HG02943 (cell line): ENCODE measurements around the gene AMZ2.
"Not testable (repeated sequence)": the region's sequence is repeated elsewhere in the genome, so short reads cannot be mapped to it uniquely, and the experiment has no call there.

Experiments
- ATAC-seq: cut with Tn5 transposase; IDR thresholded peaks from one replicate; pipeline ENCODE4 v1.9.1; 2021; ENCODE audit warnings: mild to moderate bottlenecking, low read depth, moderate library complexity; ENCODE audit not compliant: unreplicated experiment

The AMZ2 gene, protein sequence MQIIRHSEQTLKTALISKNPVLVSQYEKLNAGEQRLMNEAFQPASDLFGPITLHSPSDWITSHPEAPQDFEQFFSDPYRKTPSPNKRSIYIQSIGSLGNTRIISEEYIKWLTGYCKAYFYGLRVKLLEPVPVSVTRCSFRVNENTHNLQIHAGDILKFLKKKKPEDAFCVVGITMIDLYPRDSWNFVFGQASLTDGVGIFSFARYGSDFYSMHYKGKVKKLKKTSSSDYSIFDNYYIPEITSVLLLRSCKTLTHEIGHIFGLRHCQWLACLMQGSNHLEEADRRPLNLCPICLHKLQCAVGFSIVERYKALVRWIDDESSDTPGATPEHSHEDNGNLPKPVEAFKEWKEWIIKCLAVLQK

DNA sequence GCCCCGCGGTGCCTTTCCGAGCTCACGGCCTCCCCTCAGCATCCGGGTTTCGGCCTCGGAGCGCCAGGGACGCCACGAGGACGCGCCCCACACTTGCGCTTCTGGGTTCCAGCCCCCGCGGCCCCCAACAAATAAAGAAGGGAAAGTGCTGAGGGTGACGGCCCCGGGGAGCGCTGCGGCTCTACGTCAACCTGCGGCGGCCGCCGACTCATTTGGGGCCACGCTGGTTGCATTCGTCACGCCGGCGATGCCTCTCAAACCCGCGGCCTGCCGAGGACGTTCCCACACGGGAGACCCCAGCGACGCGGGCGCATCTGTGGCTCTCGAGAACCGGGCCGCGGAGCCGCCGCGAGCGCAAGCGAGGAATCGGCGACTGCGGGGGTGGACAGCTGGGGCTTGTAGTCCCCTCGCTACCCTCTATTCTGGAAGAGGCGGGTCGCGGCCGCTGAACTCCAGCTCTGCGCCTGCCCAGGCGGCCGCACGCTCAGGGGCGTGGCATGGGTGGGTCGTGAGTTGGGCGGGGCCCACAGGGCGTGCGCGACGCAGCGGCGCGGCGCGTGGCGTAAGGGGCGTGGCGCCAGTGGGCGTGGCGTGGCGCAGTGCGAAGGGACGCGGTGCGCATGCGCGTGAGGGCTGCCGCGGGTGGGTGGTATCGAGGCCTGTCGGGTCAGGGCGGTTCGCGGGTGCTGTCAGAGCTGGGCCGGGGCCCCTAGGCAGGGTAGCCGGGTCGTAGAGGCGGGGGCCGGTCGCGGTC lies at the start of gene AMZ2:
Gene AMZ2 (plus strand): TSS at position 599 of the 754 bp plus-strand sequence. CDS start 2,145 bp downstream, outside the sequence.
- peak; percentile 92 for ATAC-seq

DNA sequence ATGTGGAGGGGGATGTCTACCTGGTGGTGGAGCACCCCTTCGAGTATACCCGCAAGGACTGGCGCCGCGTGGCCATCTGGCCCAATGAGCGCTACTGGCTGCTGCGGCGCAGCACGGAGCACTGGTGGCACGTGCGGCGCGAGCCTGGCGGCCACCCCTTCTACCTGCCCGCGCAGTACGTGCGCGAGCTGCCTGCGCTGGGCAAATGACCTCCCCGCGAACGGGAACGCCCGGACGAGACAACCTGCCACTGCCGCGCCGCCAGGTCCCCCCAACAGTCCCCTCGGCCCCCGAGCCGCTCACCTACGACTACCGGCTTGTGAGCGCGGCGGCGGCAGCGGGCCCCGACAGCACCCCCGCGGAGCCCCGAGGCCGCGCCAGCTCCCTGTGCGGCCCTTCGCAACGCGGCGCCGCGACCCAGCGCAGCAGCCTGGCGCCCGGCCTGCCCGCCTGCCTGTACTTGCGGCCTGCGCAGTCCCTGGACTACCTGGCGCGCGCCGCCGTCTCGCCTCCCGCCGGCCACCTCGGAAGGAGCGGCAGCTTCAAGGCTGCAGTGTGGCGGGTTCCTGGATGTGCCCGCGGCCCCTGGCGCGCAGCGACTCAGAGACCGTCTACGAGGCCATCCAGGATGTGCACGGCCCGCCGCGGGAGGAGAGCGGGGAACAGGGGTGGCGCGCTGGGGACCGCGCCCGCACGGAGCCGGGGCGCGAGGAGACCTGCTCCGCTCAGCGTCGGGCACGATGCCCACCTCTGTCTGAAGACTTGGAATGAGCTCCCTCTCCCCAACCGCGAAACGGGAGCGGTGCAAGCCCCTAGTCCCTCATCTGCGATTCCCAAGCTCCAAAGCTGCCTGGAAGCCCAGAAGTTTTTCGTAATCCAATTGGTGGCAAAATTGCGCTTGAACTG lies 48.7 kb upstream of the AMZ2 start:
- ATAC-seq, result no peak

DNA sequence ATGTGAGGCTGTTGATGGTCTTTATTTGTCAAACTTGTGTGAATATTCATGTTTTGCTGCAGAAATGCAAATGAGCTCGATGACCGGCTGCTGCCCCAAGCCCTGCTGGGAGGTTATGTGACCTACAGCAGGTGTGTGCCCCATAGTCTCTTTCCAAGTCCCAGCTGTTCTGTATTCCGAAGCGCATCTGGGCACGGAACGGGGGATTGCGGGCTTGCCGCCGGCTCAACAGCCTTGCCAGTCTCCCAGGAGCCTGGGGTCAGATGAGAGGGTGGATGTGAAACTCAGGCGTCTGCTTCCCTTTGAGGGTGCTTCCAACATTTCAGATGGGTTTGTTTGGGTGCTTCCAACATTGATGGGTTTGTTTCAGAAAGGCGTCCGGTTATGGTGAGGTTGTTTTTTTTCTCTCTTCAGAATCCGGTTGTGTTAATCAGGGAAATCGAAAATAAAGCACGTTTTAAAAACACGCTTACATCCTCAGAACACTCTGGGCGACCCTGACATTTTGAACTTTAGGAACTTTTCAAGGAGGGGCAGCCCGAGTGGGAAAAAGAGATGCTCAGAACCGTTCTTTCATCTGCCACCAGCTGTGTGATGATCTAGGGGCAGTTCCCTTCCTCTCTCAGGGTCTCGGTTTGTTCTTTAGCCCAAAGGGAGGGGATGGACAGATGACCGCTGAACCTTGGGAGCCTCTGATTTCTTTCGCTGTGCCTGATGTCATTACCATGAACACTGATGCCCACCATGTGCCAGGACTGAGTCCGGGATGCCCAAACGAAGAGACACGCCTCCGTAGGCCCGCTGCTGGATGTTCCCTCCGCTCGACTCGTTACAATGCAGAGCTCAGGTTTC lies 47.8 kb upstream of the AMZ2 start:
- no peak for ATAC-seq

DNA sequence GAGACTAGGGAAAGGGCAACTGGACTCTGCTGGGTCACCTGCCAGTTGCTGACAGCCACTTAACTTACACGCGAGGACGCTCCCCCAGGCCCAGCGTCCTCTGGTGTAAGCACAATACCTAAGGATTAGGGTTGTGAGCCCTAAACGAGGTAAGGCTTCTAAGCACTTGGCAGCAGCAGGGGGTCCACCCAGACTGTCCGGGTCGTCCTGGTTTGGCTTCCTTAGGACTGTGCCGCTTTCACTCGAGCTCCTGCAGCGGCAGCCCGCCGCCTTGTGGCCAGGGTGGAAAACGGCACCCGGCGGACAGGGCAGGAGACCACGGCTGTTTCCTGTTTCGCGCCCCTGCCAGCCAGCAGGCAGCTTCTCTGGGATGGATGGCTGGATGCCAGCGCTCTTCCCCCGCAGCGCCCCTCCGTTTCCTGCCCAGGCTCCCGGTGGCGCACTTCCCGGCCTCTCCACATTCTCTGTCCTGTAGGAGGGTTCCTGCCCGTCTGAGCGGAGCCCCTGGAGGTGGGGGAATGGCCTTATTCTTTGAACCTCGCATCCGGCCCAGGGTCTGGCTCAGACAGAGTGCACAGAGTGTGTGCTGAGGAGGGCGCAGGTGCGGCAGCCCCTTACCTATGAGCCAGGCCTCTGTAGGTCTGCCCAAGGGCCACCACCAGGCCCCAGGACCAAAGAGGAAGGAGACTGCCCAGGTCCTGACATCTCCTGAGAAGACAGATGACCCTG lies 47.0 kb upstream of the AMZ2 start:
- ATAC-seq, result no peak

DNA sequence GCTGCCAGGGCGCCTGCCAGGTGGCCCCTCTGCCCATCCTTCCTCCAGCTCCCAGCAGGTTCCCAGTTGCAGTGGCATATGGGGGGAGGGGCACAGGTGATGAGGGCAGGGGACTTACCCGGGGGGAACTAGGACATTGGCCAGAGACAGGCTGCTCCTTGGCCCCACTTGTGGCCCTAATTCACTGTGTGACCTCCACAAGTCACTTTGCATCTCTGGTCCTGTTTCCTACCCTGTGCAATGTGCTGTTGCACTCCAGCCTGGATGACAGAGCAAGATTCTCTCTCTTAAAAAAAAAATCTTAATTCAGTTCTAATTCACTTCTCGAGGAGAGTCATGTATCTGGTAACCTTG lies 46.4 kb upstream of the AMZ2 start:
- not testable (repeated sequence) for ATAC-seq

DNA sequence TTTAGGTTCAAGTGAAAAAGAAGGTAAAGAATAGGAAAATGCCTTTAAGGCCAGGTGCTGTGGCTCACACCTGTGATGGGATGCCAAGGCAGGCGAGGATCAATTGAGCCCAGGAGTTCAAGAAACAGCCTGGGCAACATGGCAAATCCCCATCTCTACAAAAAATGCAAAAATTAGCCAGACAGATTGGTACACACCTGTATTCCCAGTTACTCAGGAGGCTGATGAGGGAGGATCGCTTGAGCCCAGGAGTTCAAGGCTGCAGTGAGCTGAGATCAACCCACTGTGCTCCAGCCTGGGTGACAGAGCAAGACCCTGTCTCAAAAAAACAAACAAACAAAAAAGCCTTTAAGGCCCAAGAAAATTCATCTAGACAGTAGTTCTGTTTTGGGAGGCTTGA lies 45.5 kb upstream of the AMZ2 start:
- ATAC-seq, result not testable (repeated sequence)

DNA sequence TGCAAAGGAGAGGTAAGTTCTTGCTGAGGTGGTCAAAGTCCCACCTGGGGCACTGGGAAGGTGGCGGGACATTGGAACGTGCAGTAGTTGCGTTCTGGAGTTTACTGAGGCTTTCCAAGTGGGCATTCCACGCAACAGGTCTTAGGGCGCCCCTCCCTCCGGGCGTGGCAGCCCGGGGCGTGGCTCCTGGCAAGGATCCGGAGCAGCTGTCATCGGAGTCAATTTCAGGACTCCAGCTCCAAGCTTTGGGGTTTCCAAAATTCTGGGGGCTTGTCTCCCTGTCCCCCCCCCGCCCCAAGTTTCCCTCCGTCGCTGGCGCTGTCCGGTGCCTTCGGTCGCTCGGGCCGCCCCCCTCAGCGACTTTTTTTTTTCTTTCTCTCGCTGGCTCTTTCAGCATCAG lies 43.1 kb upstream of the AMZ2 start:
- ATAC-seq, result no peak

DNA sequence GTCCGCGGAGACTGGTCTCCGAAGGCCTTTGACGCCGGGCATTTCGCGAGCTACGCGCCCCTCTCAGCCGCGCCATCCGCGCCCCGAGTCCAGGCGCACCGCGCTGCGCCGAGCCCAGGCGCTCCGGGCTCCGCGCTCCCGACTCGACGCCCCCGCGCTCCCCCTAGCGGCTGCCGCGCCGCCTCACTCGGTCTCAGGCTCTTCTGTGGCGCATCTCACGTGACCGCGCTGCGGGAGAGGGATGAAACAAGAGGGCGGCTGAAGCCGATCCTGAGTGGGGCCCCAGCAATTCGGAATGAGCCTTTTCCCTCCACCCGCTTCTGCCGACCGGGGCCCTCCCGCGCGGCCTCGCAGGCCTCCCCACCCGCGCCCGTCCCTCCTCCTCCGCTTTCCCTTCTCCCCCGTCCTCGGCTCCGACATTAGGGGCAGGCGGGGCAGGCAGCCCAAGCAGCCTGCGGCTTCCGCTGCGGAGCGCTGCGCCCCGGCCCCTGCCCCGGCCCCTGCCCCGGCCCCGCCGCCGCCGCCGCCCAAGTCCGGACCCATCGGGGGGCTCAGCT lies 42.5 kb upstream of the AMZ2 start:
- peak; percentile 79 for ATAC-seq

DNA sequence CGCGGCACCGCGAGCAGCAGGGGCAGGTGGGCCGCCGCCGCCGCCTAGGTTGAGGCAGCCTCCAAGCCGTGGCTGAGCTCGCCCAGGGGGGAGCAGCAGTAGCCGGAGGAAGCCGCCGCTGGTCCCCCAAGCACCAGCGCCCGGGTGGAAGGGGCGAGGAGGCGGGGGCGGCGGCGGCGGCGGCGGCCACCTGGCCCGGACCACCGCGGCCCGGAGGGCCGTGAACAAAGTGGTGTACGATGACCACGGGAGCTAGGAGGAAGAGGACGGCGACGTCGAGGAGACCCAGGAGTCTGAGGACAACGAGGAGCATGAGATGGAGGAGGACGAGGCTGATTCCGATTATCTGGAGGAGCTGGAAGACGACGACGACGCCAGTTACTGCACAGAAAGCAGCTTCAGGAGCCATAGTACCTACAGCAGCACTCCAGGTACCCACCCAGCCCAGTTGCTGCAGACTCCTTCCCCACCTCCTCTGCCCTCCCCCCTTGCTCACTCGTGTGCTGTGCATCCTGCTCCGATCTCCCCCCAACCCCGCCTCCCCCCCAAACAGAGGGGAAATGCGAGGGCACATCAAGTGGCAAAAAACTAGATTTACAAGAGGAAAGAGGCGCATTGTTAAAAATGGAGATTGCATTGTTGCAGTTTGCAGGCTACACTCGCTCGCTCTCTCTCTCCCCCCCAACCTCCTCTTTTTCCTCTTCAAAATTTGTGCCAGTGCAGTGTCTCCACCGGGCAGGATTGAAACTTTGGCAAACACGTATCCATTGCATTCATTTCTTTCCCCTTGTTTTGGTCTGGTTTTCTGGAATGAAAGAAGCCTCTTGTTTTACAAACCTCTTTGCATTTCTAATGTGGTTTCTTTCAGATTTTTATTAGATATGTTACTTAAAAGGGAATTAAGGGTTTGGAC lies 41.8 kb upstream of the AMZ2 start:
- peak; percentile 37 for ATAC-seq

DNA sequence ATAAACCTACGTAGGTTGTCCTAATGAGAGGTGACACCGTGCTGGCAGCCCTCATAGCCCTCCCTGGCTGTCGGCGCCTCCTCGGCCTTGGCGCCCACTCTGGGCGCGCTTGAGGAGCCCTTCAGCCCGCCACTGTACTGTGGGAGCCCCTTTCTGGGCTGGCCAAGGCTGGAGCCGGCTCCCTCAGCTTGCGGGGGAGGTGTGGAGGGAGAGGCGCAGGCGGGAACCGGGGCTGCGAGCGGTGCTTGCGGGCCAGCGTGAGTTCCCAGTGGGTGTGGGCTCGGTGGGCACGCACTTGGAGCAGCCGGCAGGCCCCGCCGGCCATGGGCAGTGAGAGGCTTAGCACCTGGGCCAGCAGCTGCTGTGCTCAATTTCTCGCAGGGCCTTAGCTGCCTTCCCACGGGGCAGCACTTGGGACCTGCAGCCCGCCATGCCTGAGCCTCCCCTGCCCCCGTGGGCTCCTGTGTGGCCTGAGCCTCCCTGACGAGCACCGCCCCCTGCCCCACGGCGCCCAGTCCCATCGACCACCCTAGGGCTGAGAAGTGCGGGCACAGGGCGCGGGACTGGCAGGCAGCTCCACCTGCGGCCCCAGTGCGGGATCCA lies 40.1 kb upstream of the AMZ2 start:
- ATAC-seq, result no peak

DNA sequence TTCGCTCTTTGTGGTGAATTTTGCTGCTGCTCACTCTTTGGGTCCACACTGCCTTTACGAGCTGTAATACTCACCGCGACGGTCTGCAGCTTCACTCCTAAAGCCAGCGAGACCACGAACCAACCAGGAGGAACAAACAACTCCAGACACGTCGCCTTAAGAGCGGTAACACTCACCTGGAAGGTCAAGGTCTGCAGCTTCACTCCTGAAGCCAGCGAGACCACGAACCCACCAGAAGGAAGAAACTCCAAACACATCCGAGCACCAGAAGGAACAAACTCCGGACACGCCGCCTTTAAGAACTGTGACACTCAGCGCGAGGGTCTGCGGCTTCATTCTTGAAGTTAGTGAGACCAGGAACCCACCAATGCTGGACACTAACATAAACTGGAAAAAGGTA lies 39.2 kb upstream of the AMZ2 start:
- not testable (repeated sequence) for ATAC-seq

DNA sequence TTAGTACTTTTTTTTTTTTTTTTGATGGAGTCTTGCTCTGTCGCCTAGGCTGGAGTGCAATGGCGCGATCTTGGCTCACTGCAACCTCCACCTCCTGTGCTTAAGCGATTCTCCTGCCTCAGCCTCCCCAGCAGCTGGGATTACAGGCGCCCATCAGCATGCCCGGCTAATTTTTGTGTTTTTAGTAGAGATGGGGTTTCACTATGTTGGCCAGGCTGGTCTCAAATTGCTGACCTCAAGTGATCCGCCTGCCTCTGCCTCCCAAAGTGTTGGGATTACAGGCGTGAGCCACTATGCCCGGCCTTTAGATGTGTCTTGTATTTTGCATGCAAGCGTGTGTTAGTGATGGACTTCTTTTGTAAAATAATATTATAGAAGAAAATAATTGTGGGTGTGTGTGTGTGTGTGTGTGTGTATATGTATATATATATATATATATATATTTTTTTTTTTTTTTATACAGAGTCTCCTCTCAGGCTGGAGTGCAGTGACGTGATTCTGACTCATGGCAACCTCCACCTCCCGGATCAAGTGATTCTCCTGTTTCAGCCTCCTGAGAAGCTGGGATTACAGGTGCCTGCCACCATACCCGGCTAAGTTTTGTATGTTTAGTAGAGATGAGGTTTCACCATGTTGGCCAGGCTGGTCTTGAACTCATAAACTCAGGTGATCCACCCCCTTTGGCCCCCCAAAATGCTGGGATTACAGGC lies 38.5 kb upstream of the AMZ2 start:
- not testable (repeated sequence) for ATAC-seq

DNA sequence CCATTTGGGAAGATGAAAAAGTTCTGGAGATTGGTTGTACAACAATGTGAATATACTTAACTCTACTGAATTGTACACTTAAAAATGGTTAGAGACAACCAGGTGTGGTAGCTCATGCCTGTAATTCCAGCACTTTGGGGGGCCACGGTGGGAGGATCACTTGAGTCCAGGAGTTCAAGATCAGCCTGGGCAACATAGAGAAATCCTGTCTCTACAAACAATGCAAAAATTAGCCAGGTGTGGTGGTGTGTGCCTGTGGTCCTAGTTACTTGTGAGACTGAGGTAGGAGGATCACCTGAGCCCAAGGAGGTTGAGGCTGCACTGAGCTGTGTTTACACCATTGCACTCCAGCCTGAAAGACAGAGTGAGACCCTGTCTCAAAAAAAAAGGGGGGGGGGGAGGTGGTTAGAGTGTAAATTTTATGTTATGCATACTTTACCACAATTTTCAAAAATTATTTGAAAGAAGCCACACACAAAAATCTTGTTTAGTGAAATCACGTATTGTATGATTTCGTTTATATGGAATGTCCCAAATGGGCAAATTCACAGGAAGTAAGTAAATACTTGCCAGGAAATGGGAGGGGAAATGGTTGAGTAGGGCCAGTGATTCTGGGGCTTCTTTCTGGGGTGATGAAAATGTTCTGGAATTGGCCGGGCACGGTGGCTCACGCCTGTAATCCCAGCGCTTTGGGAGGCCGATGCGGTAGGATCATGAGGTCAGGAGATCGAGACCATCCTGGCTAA lies 37.1 kb upstream of the AMZ2 start:
- no peak for ATAC-seq

DNA sequence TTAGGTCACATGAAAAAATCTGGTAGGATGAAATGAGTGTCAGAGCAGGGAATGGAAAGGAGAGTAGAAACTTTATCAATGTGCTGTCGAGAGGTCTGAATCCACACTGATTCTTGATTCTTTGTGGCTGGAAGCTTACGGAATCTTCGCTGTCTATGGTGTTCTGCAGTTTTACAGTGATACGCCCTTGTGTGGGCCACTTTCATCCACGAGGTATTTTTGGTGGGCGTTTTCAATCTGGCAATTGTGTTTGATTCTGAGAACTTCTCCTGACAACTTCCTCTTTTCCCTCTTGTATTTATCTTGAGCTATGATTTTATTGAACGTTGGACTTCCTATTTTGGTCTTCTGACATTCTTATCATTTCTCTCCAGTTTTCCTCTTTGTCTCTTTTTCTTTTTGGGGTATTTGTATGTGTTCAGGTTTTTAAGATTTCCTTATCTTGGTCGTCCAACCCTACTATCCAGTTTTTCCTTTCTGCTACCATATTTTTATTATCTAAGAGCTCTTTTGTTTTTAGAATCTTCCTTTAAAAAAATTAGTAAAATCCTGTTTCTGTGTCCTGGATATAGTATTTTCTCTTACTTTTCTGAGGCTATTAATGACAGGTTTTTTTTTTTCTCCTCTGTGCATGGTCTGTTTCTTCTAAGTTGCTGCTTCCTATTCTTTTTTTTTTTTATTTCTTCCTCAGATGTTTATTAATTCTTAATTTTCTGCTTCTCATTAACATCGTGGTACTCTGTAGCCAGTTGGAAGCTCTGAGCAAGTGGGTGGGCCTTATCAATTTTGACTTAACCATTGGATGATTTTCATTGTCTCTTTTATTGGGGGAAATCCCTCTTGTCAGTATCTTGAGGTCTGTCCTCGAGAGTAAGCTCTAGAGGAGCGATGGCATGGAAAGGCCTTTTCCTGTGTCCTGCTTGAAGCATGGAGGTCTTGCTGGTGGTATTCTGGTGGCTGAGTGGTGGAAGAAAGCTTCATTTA lies 34.1 kb upstream of the AMZ2 start:
- ATAC-seq, result not testable (repeated sequence)

DNA sequence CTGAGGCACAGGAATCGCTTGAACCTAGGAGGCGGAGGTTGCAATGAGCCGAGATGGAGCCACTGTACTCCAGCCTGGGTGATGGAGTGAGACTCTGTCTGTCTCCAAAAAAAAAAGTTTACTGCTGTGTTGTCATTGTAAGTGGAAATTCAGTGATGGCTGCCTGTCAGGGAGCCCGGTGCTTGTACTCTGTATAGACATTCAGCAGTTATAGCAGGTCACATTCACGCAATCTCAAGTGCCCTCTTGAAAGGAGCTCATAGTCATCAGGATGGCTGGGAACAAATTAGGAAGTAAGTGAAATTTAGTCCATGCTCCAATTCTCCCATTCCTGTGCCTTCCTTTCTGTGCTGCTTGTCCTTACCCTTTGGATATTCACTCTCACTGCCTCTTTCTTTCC lies 32.4 kb upstream of the AMZ2 start:
- ATAC-seq, result not testable (repeated sequence)
